GM19468 (cell line): ENCODE results near the gene PDGFRA.
"Not testable (repeated sequence)": the region's sequence is repeated elsewhere in the genome, so short reads cannot be mapped to it uniquely, and the experiment has no call there.

Experiments used
- ATAC-seq: cut with Tn5 transposase; IDR thresholded peaks from one replicate; pipeline ENCODE4 v1.9.1; 2021; ENCODE audit warnings: mild to moderate bottlenecking, moderate library complexity, moderate number of reproducible peaks; ENCODE audit not compliant: unreplicated experiment; ENCODE audit errors: extremely low read depth

The PDGFRA gene

GRCh38 chr4:54227256-54228055, 1.6 kb upstream of the PDGFRA start:
- ATAC-seq: no peak

- ATAC-seq: no peak
Measured at GRCh38 chr4:54228056-54228527, 1.0 kb upstream of the PDGFRA start.

GRCh38 chr4:54228546-54228945, 547 bp upstream of the PDGFRA start:
- ATAC-seq: no peak

- no peak for ATAC-seq
Measured at GRCh38 chr4:54229631-54230483, 764 bp downstream of the PDGFRA start.

- ATAC-seq: no peak
Measured at GRCh38 chr4:54230484-54231418, 1.7 kb downstream of the PDGFRA start.

- ATAC-seq: no peak
Measured at GRCh38 chr4:54231419-54231767, 2.3 kb downstream of the PDGFRA start.

GRCh38 chr4:54231768-54232688, 2.9 kb downstream of the PDGFRA start:
- no peak for ATAC-seq

- peak; percentile 79 for ATAC-seq
Measured at GRCh38 chr4:54233277-54233696, 4.2 kb downstream of the PDGFRA start.

GRCh38 chr4:54233697-54234496, 4.8 kb downstream of the PDGFRA start:
- no peak for ATAC-seq

GRCh38 chr4:54234497-54235205, 5.6 kb downstream of the PDGFRA start:
- no peak for ATAC-seq

GRCh38 chr4:54236316-54236715, 7.2 kb downstream of the PDGFRA start:
- ATAC-seq: not testable (repeated sequence)

- ATAC-seq: no peak
Measured at GRCh38 chr4:54237770-54238169, 8.7 kb downstream of the PDGFRA start.

GRCh38 chr4:54238389-54238788, 9.3 kb downstream of the PDGFRA start:
- no peak for ATAC-seq

- ATAC-seq: not testable (repeated sequence)
Measured at GRCh38 chr4:54241268-54241823, 12.3 kb downstream of the PDGFRA start.

GRCh38 chr4:54243541-54243940, 14.4 kb downstream of the PDGFRA start:
- ATAC-seq: not testable (repeated sequence)

- not testable (repeated sequence) for ATAC-seq
Measured at GRCh38 chr4:54252312-54252711, 23.2 kb downstream of the PDGFRA start.

- no peak for ATAC-seq
Measured at GRCh38 chr4:54254116-54254914, 25.2 kb downstream of the PDGFRA start.
